ENCODE measurements around the gene UNC13C.

Gene UNC13C

GRCh38 chr15:54566654-54567053 lies 588.4 kb downstream of the UNC13C start:
- DNase-seq (ENCODE audit: low read depth in 2 of 2) = no peak

GRCh38 chr15:54567408-54568035 lies 589.3 kb downstream of the UNC13C start:
- DNase-seq (ENCODE audit: low read depth in 2 of 2) = no peak

DNA sequence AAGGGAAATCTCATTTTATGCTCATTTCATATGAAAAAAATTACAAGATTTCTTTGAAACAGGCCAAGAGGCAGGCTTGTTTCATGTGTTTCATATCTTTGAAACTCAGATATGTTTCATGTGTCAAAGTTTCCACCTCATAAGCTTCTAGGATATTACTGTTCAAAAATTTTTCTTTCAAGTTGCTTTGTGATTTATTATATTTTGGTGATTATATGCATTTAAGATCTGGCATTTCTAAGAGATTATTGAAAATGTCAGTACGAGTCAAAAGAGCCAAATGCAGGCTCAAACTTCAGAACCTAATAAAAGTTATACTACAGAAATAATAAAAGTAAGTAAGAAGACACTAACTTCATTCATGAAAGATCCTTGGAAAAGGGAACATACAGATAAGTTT lies 590.1 kb downstream of the UNC13C start:
- no peak for DNase-seq (ENCODE audit: low read depth in 2 of 2)

GRCh38 chr15:54571576-54571975 lies 593.3 kb downstream of the UNC13C start:
- no peak for DNase-seq (ENCODE audit: low read depth in 2 of 2)

DNA sequence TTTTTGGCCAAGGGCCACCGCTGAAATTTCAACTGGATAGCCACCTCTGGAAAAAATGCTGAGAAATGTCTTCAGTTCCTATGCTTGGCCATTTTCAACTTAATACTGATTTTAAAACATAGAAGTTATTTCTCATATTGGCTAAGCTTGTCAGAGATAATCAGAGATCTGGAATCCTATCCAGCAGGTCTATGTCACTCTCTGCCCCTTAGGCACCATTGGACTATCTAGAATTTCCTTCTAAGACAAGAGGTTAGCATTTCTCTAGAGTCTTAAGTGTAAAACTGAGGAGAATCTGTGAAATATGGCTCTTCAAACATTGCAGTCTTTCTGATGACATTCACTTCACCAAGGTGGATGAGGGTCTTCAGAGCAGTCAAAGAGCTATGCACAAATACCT lies 597.3 kb downstream of the UNC13C start:
- DNase-seq (ENCODE audit: low read depth in 2 of 2) = no peak

GRCh38 chr15:54576298-54576935 lies 598.2 kb downstream of the UNC13C start:
- no peak for DNase-seq (ENCODE audit: low read depth in 2 of 2)

DNA sequence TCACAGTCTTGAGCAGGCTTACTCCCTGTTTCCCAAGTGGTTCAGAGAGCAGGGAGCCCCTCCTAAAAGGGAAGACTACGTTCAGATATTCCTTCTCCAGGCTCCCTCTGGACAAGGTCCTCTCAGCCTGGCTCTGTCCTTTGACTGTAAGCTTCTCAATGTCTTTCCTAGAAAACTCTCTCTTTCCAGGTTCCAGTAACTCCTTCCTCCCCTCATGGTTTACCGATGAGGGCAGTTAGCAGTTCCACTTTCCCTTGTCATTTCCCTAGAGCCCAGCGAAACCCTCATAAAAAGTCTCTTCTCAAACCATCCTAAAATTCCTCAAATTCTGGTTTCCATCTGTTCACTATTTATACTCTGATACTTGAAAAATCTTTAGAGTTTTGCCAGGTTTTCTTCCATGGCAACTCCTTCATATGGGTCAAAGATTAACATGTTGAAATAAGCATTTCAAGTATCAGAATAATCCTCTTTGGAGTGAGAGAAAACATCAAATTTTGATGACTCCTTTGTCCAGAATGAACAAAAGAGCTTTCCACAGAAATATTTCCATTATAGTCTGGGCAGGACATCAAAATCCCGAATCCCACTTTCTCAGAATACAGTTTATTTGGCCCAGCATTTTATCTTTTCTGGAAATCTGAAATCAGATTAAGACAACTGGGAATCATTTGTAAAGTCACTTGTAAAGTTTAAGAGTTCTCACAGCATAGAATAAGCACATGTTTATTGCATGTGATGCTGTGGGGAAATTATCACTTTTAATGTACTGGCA lies 599.4 kb downstream of the UNC13C start:
- DNase-seq (ENCODE audit: low read depth in 2 of 2) = no peak

GRCh38 chr15:54579855-54580254 lies 601.6 kb downstream of the UNC13C start:
- no peak for DNase-seq (ENCODE audit: low read depth in 2 of 2)

GRCh38 chr15:54580643-54581042 lies 602.4 kb downstream of the UNC13C start:
- no peak for DNase-seq (ENCODE audit: low read depth in 2 of 2)

DNA sequence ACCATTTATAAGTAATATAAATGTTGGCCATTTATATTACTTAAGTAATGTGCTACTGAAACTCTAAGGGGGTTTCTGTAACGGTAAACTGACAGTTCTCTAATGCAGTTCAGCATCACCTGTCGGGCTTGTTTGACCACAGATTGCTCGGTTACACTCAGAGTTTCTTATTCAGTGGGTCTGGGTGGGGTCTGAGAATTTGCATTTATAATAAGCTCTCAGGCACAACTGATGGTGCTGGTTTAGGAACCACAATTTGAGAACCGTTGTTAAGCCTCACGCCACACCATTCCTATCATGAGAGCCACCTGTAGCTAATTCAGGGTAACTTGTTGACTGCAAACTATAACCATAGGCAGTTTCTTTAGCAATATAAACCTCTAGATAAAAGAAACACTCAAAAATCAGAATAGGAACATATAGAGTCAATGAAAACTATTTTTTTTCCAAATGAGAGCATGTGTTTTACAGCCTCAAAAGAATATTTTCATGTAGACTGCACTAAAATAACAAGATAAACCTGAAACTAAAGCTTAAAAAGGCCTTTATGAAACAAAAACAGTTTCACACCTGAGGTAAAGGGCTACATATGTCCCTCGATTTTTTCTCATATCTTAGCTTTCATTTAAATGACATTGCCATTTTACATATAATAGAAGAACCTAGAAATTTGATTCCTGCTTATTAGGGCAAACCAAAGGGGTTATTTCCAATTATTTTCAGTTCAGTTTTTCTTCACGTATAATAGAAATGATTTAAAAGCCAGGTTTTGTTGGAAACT lies 604.8 kb downstream of the UNC13C start:
- no peak for DNase-seq (ENCODE audit: low read depth in 2 of 2)

- no peak for DNase-seq (ENCODE audit: low read depth in 2 of 2)
Observed at GRCh38 chr15:54585063-54585462, 606.8 kb downstream of the UNC13C start.

- no peak for DNase-seq (ENCODE audit: low read depth in 2 of 2)
Observed at GRCh38 chr15:54594115-54594514, 615.9 kb downstream of the UNC13C start.

DNA sequence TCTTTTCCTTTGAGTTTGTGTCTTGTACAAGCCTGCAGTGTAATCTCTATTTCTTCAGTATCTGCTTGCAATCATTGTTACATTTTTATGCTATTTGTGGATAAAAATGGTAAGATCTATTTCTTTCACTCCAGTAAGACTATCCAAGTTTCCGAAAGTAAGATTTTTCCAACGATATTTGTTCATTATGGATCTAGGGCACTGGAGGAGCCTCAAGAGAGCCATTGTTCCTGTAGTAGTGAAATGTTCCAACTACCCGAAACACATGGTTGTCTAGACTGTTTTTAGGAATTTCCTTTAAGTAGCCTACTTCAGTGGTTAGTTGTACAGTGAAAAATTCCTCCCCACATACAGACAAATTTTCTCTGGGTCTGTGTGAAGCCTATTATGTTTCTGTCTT lies 621.1 kb downstream of the UNC13C start:
- no peak for DNase-seq (ENCODE audit: low read depth in 2 of 2)

- DNase-seq (ENCODE audit: low read depth in 2 of 2) = no peak
Observed at GRCh38 chr15:54605043-54605442, 626.8 kb downstream of the UNC13C start.

DNA sequence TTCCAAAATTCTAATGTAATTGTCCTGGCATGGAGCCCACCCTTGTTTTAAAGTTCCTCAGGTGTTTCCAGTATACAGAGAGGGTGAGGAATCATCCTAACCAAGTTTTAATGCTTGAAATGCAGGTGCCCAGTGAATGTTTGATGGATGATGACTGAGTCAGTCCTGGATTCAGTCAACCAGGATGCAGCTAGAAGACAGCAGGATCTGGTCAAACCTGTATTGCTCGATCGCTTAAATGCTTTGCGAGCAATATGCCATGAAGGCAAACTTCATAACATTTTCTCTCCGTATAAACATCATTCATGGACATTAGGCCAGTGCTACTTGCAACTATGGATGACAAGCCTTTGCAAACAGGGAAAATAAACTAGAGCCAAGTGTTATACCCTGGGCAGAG lies 627.3 kb downstream of the UNC13C start:
- no peak for DNase-seq (ENCODE audit: low read depth in 2 of 2)

- DNase-seq (ENCODE audit: low read depth in 2 of 2) = no peak
Observed at GRCh38 chr15:54608876-54609835, 630.9 kb downstream of the UNC13C start.

DNA sequence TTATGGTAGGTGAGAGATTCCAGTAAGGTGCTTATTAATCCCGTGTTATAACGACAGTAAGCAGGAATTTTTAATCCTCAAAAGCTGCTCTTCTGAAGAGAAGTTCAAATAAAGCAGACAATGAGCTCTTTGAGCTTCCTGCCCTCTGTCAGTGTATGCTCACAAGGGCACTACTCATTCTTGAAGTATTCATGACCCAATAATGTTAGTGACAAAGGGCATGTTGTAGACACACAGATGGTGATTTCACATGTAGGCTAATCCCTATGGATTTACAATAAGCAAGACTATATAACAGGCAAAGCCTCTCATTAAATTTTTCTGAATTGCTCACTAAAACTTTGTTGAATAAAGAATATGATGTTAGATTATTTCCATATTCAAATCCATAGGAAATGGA lies 639.9 kb downstream of the UNC13C start:
- DNase-seq (ENCODE audit: low read depth in 2 of 2) = no peak

DNA sequence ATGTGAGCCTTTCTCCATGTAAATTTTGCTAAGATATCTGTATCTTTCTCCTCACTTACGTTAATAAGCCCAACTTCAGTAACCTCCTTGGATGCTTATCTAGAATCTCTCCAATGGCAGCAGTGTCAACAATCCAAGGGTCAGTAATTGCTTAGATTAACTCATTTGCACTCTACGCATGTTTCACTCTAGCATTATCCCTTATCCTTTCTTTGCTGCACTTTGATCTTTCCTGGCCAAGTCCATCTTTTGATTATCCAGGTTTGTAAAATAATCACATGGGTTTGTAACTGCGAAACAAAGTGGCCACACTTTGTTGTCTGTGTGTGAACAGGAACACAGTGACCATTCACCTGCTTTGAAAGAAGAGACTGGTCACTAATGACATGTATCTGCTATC lies 640.9 kb downstream of the UNC13C start:
- DNase-seq (ENCODE audit: low read depth in 2 of 2) = no peak

GRCh38 chr15:54620916-54621315 lies 642.7 kb downstream of the UNC13C start:
- no peak for DNase-seq (ENCODE audit: low read depth in 2 of 2)

GRCh38 chr15:54636147-54636546 lies 657.9 kb downstream of the UNC13C start:
- no peak for DNase-seq (ENCODE audit: low read depth in 2 of 2)

GRCh38 chr15:54638666-54639065 lies 660.4 kb downstream of the UNC13C start:
- no peak for DNase-seq (ENCODE audit: low read depth in 2 of 2)

Measured in fibroblast of skin of left quadriceps (primary cell).